ENCODE data around the gene DCLRE1A. TPM values are rescaled to one million over a fixed set of nuclear protein-coding genes. Genes with fewer than 3 reads are reported as not detected.
"Not testable (repeated sequence)": the region's sequence is repeated elsewhere in the genome, so short reads cannot be mapped to it uniquely, and the experiment has no call there.

DCLRE1A gene
- total and polyA plus RNA-seq, 4 donors, result 9.6 to 15.7 (median 13.3) TPM

GRCh38 chr10:113819989-113820388 lies 33.9 kb downstream of the DCLRE1A start:
- DNase-seq (ENCODE audit: low read depth in 4 of 6, low spot score in 6 of 6), result no peak
- Histone ChIP-seq H3K27me3 (ENCODE audit: control insufficient read depth, insufficient read depth, low read length) (no peaks in the 10 kb centered on the region), H3K4me1 (ENCODE audit: control insufficient read depth, insufficient read depth, low read length) (no peaks in the 10 kb centered on the region), H3K27ac (ENCODE audit: low read depth, low read length) (no peak overlapping the region), H3K9me3 (ENCODE audit: control insufficient read depth, insufficient read depth, low read length) (no peaks in the 10 kb centered on the region), H3K4me3 (ENCODE audit: low read depth, low read length) (no peak overlapping the region), H3K36me3 (ENCODE audit: control insufficient read depth, insufficient read depth, low read length) (no peaks in the 10 kb centered on the region)
- WGBS (ENCODE audit: insufficient coverage), result no CpG with 5 or more reads among the region's 4 CpGs

- H3K27ac ChIP-seq (ENCODE audit: low read depth, low read length); H3K36me3 ChIP-seq (ENCODE audit: control insufficient read depth, insufficient read depth, low read length); H3K9me3 ChIP-seq (ENCODE audit: control insufficient read depth, insufficient read depth, low read length); DNase-seq (ENCODE audit: low read depth in 4 of 6, low spot score in 6 of 6); H3K4me1 ChIP-seq (ENCODE audit: control insufficient read depth, insufficient read depth, low read length); H3K4me3 ChIP-seq (ENCODE audit: low read depth, low read length); H3K27me3 ChIP-seq (ENCODE audit: control insufficient read depth, insufficient read depth, low read length): not testable (repeated sequence)
- no CpG with 5 or more reads among the region's 1 CpG for WGBS (ENCODE audit: insufficient coverage)
Observed at GRCh38 chr10:113814700-113815099, 39.2 kb downstream of the DCLRE1A start.

GRCh38 chr10:113808168-113808567 lies 45.7 kb downstream of the DCLRE1A start:
- WGBS (ENCODE audit: insufficient coverage), result 92% methylated on average over 2 of the region's 3 CpGs
- Histone ChIP-seq H3K4me3 (ENCODE audit: low read depth, low read length) (no peak overlapping the region), H3K4me1 (ENCODE audit: control insufficient read depth, insufficient read depth, low read length) (no peaks in the 10 kb centered on the region), H3K27ac (ENCODE audit: low read depth, low read length) (no peak overlapping the region), H3K27me3 (ENCODE audit: control insufficient read depth, insufficient read depth, low read length) (no peaks in the 10 kb centered on the region), H3K36me3 (ENCODE audit: control insufficient read depth, insufficient read depth, low read length) (no peaks in the 10 kb centered on the region), H3K9me3 (ENCODE audit: control insufficient read depth, insufficient read depth, low read length) (no peaks in the 10 kb centered on the region)
- DNase-seq (ENCODE audit: low read depth in 4 of 6, low spot score in 6 of 6), result no peak

GRCh38 chr10:113806503-113806902 lies 47.4 kb downstream of the DCLRE1A start:
- no peaks in the 10 kb centered on the region for H3K27me3 ChIP-seq (ENCODE audit: control insufficient read depth, insufficient read depth, low read length)

GRCh38 chr10:113802997-113803396 lies 50.9 kb downstream of the DCLRE1A start:
- WGBS (ENCODE audit: insufficient coverage), result 100% methylated on average over 1 of the region's 4 CpGs
- Histone ChIP-seq H3K9me3 (ENCODE audit: control insufficient read depth, insufficient read depth, low read length) (no peaks in the 10 kb centered on the region), H3K4me3 (ENCODE audit: low read depth, low read length) (no peak overlapping the region), H3K36me3 (ENCODE audit: control insufficient read depth, insufficient read depth, low read length) (no peaks in the 10 kb centered on the region), H3K4me1 (ENCODE audit: control insufficient read depth, insufficient read depth, low read length) (no peaks in the 10 kb centered on the region), H3K27ac (ENCODE audit: low read depth, low read length) (no peak overlapping the region), H3K27me3 (ENCODE audit: control insufficient read depth, insufficient read depth, low read length) (no peaks in the 10 kb centered on the region)
- no peak for DNase-seq (ENCODE audit: low read depth in 4 of 6, low spot score in 6 of 6)

More at GRCh38 chr10:113806503-113806902, 47.4 kb downstream of the DCLRE1A start:
- Histone ChIP-seq H3K4me3 (ENCODE audit: low read depth, low read length) (no peak overlapping the region), H3K4me1 (ENCODE audit: control insufficient read depth, insufficient read depth, low read length) (no peaks in the 10 kb centered on the region), H3K9me3 (ENCODE audit: control insufficient read depth, insufficient read depth, low read length) (no peaks in the 10 kb centered on the region), H3K27ac (ENCODE audit: low read depth, low read length) (no peak overlapping the region), H3K36me3 (ENCODE audit: control insufficient read depth, insufficient read depth, low read length) (no peaks in the 10 kb centered on the region)
- no peak for DNase-seq (ENCODE audit: low read depth in 4 of 6, low spot score in 6 of 6)
- WGBS (ENCODE audit: insufficient coverage), result 100% methylated on average over 2 of the region's 4 CpGs

- Histone ChIP-seq H3K36me3 (ENCODE audit: control insufficient read depth, insufficient read depth, low read length) (no peaks in the 10 kb centered on the region), H3K27ac (ENCODE audit: low read depth, low read length) (no peak overlapping the region), H3K27me3 (ENCODE audit: control insufficient read depth, insufficient read depth, low read length) (no peaks in the 10 kb centered on the region), H3K9me3 (ENCODE audit: control insufficient read depth, insufficient read depth, low read length) (no peaks in the 10 kb centered on the region), H3K4me1 (ENCODE audit: control insufficient read depth, insufficient read depth, low read length) (no peaks in the 10 kb centered on the region), H3K4me3 (ENCODE audit: low read depth, low read length) (no peak overlapping the region)
- peak in 1 of 6 donors; percentile 39 for DNase-seq (ENCODE audit: low read depth in 4 of 6, low spot score in 6 of 6)
- 87% methylated on average over 3 of the region's 6 CpGs for WGBS (ENCODE audit: insufficient coverage)
Observed at GRCh38 chr10:113801569-113801968, 52.3 kb downstream of the DCLRE1A start.

GRCh38 chr10:113791691-113792090 lies 62.2 kb downstream of the DCLRE1A start:
- peaks cover 2% of the 10 kb centered on the region for H3K27me3 ChIP-seq (ENCODE audit: control insufficient read depth, insufficient read depth, low read length)
- no peak overlapping the region for H3K4me3 ChIP-seq (ENCODE audit: low read depth, low read length)
- H3K4me1 ChIP-seq (ENCODE audit: control insufficient read depth, insufficient read depth, low read length), result no peaks in the 10 kb centered on the region
- WGBS (ENCODE audit: insufficient coverage), result 60% methylated on average over 1 of the region's 2 CpGs
- H3K27ac ChIP-seq (ENCODE audit: low read depth, low read length), result no peak overlapping the region
- H3K9me3 ChIP-seq (ENCODE audit: control insufficient read depth, insufficient read depth, low read length), result no peaks in the 10 kb centered on the region
- DNase-seq (ENCODE audit: low read depth in 4 of 6, low spot score in 6 of 6), result peak in 1 of 6 donors; percentile 21
- no peaks in the 10 kb centered on the region for H3K36me3 ChIP-seq (ENCODE audit: control insufficient read depth, insufficient read depth, low read length)

- no peaks in the 10 kb centered on the region for H3K27me3 ChIP-seq (ENCODE audit: control insufficient read depth, insufficient read depth, low read length)
- no peak overlapping the region for H3K4me3 ChIP-seq (ENCODE audit: low read depth, low read length)
- H3K27ac ChIP-seq (ENCODE audit: low read depth, low read length), result no peak overlapping the region
- DNase-seq (ENCODE audit: low read depth in 4 of 6, low spot score in 6 of 6), result peak in 1 of 6 donors; percentile 10
- no peaks in the 10 kb centered on the region for H3K36me3 ChIP-seq (ENCODE audit: control insufficient read depth, insufficient read depth, low read length)
- WGBS (ENCODE audit: insufficient coverage), result 81% methylated on average over 6 of the region's 9 CpGs
- no peaks in the 10 kb centered on the region for H3K9me3 ChIP-seq (ENCODE audit: control insufficient read depth, insufficient read depth, low read length)
- no peaks in the 10 kb centered on the region for H3K4me1 ChIP-seq (ENCODE audit: control insufficient read depth, insufficient read depth, low read length)
Observed at GRCh38 chr10:113788604-113789083, 65.2 kb downstream of the DCLRE1A start.

Small RNA genes within 50 kb of the gene (small RNA-seq; reads per million reads assigned to genes)
- not detected for gene RF00560 (ENCODE audit: low replicate concordance)

Other genes with a start within 250 kb of the DCLRE1A start
- under 1 TPM; under 0.01 to 0.11 TPM for gene NRAP, start 190.0 kb downstream of the DCLRE1A start, total RNA-seq
- gene NRAP, start 190.0 kb downstream of the DCLRE1A start, polyA plus RNA-seq (ENCODE audit: insufficient read length in 2 of 2), result under 1 TPM; 0.08 to 0.10 TPM
- gene CASP7, start 174.2 kb downstream of the DCLRE1A start, total RNA-seq, result 10 to 100 TPM; 10.0 to 23.3 TPM
- gene CASP7, start 174.2 kb downstream of the DCLRE1A start, polyA plus RNA-seq (ENCODE audit: insufficient read length in 2 of 2), result 1 to 10 TPM; 8.0 to 9.0 TPM
- gene PLEKHS1, start 102.4 kb downstream of the DCLRE1A start, total RNA-seq, result under 1 TPM in 1 of 2 donors, not detected in 1; 0.11 TPM
- under 1 TPM in 1 of 2 donors, not detected in 1; 0.08 TPM for gene PLEKHS1, start 102.4 kb downstream of the DCLRE1A start, polyA plus RNA-seq (ENCODE audit: insufficient read length in 2 of 2)
- gene NHLRC2, start 579 bp upstream of the DCLRE1A start, total RNA-seq, result 10 to 100 TPM; 23.4 to 32.8 TPM
- gene NHLRC2, start 579 bp upstream of the DCLRE1A start, polyA plus RNA-seq (ENCODE audit: insufficient read length in 2 of 2), result 10 to 100 TPM; 11.5 to 12.6 TPM
- 1 to 10 TPM; 2.9 to 3.2 TPM for gene ADRB1, start 189.8 kb upstream of the DCLRE1A start, total RNA-seq
- 1 to 10 TPM; 2.5 to 4.0 TPM for gene ADRB1, start 189.8 kb upstream of the DCLRE1A start, polyA plus RNA-seq (ENCODE audit: insufficient read length in 2 of 2)